Measurements from ENCODE around the gene GALNT16.

The GALNT16 gene

GRCh38 chr14:69405762-69406161, 145.8 kb downstream of the GALNT16 start:
- no peak for DNase-seq (ENCODE audit: low spot score)
